Adipose tissue (tissue), 3 donors: ENCODE results near the gene ZNF324B. TPM values are rescaled to one million over a fixed set of nuclear protein-coding genes. Genes with fewer than 3 reads are reported as not detected.
"Not testable (repeated sequence)": the region's sequence is repeated elsewhere in the genome, so short reads cannot be mapped to it uniquely, and the experiment has no call there.

ENCODE experiments used
- H3K27ac ChIP-seq: one replicate; pipeline ENCODE4 v1.5.1; 2013; ENCODE audit warnings: low read depth, low read length
- WGBS, 3 donors: extraction: QIAGEN DNeasy Blood & Tissue Kit; methylation state at CpG; one replicate each; pipeline ENCODE4 v1.1.7; 2013; 5-methylcytosine and 5-hydroxymethylcytosine counted together
- polyA plus RNA-seq, 3 donors: library from polyadenylated mRNA; stranded (reverse); fragments of 200-250 nt; gene quantifications; one replicate each; pipeline ENCODE4 v1.2.3, GENCODE V29; 2013
- donor health status: healthy with polysubstance abuse.
- donor health status: Bipolar disorder and iron deficiency.
- donor health status: healthy.

The ZNF324B gene
- polyA plus RNA-seq, 3 donors, result 1.8 to 2.9 (median 2.0) TPM

DNA sequence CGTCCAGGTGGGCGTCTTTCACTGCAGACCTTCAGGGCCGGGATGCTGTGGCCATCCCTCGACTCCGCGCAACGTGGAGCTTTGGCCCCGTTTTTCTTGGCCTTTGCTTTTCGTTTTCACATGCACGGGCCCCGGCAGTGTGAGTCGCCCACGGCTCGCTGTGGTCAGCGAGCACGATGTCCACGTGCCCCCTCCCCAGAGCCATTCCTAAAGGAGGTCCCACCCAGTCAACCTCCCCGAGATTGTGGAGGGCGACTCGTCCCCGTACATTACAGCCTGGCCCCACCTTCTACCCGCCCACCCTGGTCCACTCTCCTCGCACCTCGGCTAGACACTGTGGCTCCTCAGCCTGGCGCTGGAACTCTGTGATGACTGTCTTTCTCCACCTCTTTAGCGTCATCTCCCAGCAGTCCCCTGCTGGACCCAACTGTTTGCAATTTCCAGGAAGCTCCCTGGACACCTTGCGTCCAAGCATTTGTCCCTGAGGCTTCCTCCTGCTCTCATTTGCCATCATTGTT lies 25.1 kb downstream of the ZNF324B start:
- peak overlapping the region; percentile 60 for H3K27ac ChIP-seq
- 1 to 4% (median 2%) methylated on average over 27 of the region's 27 CpGs for WGBS, 3 donors

DNA sequence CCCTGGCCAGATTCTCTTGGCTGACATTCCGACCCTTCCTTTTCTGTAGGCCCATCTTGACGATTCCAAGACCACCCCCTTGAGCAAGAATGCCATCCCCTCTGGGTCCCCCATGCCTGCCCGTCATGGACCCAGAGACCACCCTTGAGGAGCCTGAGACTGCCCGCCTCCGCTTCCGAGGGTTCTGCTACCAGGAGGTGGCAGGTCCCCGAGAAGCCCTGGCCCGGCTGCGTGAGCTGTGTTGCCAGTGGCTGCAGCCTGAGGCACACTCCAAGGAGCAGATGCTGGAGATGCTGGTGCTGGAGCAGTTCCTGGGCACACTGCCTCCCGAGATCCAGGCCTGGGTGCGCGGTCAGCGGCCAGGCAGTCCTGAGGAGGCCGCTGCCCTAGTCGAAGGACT lies 25.7 kb downstream of the ZNF324B start:
- WGBS, 3 donors, result 87 to 89% (median 88%) methylated on average over 15 of the region's 15 CpGs
- H3K27ac ChIP-seq, result peak overlapping the region; percentile 32

DNA sequence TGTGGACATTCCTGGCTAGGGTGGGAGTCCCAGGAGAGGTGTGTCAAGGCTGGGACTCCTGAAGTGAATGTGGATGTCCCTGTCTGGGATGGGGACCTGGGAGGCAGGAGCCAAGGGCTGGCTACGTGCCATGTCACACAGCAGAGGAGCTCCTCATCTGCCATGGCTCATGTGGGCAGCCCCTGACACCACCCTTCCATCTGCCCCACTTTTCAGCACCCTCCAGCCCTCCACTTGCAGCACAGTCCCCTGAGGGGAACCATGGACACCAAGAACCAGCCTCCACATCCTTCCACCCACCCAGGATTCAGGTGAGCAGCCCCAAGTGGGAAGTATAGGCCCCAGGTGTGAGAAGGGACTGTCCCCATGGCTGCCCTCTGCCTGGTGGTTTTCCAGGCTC lies 26.4 kb downstream of the ZNF324B start:
- 85 to 100% (median 90%) methylated on average over 1 of the region's 1 CpG for WGBS, 3 donors
- no peak overlapping the region for H3K27ac ChIP-seq

DNA sequence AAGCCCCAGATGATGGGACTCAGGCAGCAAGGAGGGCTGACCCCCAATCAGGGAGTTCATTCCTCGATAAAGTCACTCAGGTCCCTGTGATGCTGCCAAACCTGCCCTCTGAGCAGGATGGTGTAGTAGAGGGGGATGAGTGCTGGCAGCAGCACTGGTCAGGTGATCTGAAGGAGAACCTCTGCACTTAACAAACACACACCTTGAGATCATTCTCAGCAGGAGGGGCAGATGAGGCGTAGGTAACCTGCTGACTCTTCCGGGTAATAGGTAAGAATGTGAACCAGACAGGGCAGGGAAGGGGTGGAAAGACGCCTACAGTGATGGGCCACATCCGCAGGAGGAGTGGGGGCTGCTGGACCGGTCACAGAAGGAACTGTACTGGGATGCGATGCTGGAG lies 27.9 kb downstream of the ZNF324B start:
- no peak overlapping the region for H3K27ac ChIP-seq
- WGBS, 3 donors, result 78 to 90% (median 90%) methylated on average over 7 of the region's 7 CpGs

DNA sequence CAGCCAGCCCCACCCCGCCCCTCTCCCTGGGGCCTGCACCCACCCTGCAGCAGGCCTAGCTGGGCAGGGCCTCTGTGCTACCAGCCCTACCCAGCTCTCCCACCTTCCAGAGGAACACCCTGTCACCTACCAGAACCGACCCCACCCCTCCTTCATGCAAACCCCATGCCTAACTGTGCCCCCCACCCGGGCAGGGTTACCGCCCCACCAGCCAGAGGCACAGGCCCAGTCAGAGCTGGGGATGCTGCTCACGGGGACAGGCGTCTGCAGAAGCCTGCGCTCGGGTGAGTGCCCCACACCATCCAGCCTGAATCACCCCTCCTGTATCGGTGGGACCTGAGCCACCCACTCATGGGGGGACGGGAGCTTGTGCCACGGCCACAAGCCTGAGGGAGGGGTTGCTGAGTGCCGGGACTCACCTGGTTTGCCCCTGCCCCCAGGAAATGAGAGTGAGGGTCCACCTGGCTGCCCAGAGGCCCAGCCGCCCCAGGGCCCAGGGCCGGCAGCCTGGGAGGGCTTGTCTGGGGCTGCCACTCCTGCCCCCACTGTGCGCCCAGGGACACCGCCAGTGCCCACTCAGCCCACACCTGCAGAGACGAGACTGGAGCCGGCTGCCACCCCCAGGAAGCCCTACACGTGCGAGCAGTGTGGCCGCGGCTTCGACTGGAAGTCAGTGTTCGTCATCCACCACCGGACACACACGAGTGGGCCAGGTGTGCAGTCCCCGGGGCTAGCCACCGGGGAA lies 28.5 kb downstream of the ZNF324B start:
- H3K27ac ChIP-seq, result no peak overlapping the region
- WGBS, 3 donors, result 85 to 93% (median 91%) methylated on average over 28 of the region's 28 CpGs

DNA sequence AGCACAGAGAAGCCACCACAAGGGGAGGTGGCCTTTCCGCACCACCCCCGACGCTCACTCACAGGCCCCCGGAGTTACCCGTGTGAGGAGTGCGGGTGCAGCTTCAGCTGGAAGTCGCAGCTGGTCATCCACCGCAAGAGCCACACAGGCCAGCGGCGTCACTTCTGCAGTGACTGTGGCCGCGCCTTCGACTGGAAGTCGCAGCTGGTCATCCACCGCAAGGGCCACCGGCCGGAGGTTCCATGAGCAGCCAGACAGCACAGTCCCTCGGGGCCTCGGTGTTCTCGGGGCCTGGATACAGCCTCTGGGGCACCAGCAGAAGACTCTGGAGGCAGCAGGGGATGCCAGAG lies 29.0 kb downstream of the ZNF324B start:
- no peak overlapping the region for H3K27ac ChIP-seq
- WGBS, 3 donors, result 88 to 93% (median 91%) methylated on average over 20 of the region's 20 CpGs

DNA sequence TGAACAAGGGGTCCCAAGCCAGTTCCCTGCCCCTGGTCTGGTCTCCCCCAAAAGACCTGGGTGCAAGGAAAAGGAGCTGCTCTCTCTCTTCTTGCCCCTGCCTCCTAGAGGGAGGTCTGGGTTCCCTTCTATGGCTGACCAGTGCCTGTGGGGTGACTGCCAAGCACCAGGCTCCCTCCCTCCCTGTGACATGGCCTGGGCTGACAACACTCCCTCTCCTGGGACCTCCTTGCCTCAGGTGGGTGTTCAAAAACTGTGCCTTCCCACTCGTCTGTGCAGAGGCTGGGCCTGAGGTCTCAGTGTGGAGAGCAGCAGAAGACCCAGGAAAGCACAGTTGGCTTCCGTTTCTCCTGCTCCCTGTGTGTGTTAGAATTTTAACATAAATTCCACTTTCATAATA lies 29.4 kb downstream of the ZNF324B start:
- H3K27ac ChIP-seq, result no peak overlapping the region
- 78 to 85% (median 81%) methylated on average over 2 of the region's 2 CpGs for WGBS, 3 donors

DNA sequence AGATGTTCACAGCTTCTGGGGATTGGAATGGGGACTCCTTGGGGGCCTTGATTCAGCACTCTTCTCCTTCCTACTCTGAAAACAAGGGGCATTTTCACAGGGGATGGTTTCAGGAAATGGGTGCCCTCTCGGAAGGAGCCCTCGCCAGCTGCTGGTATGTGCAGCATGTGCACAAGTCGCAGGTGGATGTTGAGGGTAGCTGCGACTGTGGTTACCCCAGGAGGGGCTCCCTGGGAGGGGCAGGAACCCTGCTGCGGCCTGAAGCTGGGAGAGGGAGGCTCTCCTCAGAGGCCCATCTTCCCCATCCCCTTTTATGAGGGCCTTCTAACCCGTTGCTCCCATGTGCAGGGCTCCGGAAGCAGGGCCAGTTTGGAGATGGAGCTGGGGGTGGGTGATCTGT lies 30.9 kb downstream of the ZNF324B start:
- no peak overlapping the region for H3K27ac ChIP-seq
- 82 to 90% (median 85%) methylated on average over 7 of the region's 7 CpGs for WGBS, 3 donors

DNA sequence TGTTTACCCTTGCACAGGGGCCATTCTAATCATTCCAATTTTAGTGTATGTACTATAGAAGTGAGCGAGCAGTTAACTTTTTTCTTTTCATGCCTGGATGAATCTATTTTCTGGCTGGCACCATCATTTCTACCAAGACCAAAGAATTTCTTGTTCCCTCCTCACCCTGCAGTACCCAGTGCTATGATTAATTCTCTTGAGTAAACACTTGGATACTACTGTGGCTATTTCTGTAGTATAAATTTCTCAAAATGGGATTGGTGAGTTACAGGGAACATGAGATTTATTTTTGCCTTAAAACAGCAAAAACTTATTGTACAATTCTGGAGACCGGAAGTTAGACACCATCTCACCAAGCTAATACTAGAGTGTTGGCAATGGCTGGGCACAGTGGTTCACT lies 32.4 kb downstream of the ZNF324B start:
- WGBS, 3 donors, result 90 to 96% (median 92%) methylated on average over 2 of the region's 2 CpGs

DNA sequence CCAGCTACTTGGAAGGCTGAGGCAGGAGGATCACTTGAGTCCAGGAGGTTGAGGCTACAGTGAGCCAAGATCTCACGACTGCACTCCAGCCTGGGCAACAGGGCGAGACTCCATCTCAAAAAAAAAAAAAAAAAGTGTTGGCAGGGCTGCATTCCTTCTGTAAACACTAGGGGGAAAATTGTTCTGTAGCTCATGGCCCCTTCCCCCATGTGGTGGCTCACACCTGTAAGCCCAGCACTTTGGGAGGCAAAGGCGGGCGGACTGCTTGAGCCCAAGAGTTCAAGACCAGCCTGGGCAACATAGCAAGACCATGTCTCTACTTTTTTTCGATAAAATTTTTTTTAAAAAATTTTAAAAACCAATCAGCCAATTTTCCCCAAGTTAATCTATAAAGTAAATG lies 32.9 kb downstream of the ZNF324B start:
- H3K27ac ChIP-seq, result not testable (repeated sequence)
- WGBS, 3 donors, result 91 to 93% (median 92%) methylated on average over 5 of the region's 5 CpGs

More for the DNA sequence above, 32.4 kb downstream of the ZNF324B start:
- H3K27ac ChIP-seq, result no peak overlapping the region

DNA sequence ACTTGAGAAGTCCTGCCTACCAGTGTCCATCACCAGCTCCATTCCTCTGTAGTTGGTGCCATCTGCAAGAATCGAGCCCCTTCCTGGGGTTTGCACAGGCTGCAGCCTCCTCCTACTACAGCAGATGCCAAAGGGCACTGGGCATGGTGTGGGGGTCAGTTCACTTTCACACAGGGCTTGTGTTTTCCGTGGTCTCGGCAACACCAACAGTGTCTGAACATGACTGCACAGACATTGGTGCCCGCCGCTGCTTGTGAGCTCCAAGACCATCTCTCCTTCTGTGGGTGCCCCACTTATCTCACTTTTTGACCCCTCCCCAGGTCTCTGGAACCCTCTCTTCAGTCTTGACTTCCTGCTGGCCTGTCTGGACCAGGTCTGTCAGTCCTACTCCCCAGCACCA lies 40.0 kb downstream of the ZNF324B start:
- 90% methylated on average over 5 of the region's 5 CpGs for whole genome bisulfite sequencing, 3 donors
- no peak overlapping the region for H3K27ac ChIP-seq

DNA sequence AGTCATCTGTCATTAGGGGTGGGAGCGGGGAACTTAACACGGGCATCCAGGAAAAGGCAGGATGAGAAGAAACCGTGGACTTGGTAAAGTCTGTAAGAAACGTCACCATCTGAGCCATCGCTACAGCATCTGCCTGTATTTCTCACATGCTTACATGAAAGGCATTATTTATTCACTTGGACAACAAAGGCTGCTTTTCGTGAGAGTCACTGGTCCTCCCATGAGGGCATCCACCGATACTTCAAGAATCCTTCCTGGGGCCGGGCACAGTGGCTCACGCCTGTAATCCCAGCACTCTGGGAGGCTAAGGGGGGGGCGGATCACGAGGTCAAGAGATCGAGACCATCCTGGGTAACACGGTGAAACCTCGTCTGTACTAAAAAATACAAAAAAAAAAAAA lies 40.8 kb downstream of the ZNF324B start:
- WGBS, 3 donors, result 88 to 91% (median 91%) methylated on average over 14 of the region's 14 CpGs
- H3K27ac ChIP-seq, result no peak overlapping the region

DNA sequence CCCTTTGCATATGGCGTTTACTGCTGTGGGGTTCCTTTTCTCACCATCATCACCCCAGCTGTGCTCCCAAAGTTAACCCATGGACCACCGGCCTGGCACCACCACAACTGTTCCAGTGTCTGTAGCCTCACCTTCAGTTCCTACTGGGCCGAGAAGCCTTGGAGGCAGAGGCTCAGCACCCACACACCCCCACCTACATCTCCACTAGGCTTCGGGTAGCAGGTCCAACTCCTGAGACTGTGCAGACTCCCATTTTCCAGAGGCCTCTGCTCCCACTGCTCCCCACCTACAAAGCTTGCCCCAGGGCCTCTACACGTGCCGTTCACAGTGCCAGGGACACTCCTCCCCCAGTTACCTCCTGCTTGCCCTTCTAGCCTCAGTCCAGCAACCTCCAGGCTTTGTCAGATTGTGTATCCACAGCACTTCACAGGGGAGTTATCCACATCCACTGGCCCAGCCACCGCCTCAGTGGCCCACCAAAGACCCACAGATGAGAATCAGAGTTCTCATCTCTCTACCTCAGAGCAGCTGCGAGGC lies 46.3 kb downstream of the ZNF324B start:
- WGBS, 3 donors, result 85 to 88% (median 87%) methylated on average over 8 of the region's 8 CpGs
- no peak overlapping the region for H3K27ac ChIP-seq

DNA sequence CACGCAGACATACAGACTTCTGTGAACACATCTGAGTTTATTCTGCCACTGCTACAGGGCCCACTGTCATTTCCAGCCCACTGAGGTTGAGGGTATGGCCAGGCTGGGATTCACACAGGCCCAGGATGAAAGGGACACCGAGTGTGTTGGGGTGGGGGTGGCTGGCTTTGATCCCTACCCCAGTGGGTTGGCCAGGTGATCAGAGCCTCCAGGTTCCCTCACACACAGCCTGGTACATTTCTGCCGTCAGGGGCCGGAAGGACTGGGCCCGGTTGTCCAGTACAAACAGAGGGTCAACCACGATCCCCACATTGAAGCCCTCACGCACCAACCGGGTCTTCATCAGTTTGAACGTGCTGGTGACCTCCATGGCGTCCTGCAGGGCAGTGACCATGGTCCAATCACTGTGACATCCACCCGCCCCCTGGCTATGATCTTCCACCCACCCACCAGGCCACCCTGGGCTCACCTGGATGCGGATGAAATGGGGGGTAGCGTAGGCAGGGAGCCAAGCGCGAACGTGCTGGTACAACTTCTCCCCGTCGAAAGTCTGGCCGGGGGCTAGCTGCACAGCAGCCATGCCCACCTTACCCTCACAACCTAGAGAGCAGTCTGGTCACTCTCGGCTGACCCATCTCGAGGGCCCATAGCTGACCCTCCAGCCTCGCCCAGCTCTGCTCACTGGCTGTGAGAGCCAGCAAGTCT lies 47.0 kb downstream of the ZNF324B start:
- H3K27ac ChIP-seq, result no peak overlapping the region
- WGBS, 3 donors, result 53 to 66% (median 57%) methylated on average over 21 to 22 of the region's 22 CpGs

DNA sequence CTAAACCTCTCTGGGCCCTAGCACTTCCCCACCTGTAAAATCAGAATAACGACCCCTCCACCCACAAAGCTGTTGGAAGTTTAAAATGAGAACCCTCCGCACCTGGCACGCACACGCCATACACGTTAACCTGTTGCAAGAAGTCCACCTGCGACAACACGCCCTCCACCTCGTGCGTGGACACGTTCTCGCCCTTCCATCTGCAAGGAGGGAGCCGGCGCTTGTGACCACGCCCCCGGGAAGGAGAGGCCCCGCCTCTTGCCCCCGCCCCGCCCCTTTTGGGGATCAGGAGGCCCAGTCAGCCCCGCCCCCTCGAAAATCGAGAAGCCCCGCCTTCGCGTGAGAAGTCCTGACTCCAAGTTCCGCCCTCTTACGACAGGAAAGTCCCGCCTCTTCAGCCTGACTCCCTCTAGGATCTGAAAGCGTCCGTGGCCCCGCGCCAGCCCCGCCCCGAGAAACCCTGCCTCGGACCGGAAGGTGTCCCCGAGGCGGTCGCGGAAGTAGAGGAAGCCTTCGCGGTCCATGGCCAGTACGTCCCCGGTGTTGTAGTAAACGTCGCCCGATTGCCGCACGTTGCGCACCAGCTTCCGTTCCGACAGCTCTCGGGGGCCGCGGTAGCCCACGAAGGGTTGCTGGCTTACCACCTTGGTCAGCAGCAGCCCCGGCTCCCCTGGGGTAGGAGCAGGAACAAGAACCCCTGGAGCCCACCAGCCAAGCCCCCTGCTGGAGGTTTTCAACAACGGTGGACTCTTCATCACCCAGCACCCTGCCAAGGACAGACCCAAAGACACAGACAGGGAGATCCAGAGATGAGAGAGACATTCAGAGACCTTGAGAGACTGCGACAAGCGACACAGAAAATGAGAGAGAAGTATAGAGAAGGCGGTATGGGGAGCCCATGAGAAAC lies 47.9 kb downstream of the ZNF324B start:
- H3K27ac ChIP-seq, result peak overlapping the region; percentile 7
- 1 to 2% (median 2%) methylated on average over 56 to 60 of the region's 60 CpGs for WGBS, 3 donors

DNA sequence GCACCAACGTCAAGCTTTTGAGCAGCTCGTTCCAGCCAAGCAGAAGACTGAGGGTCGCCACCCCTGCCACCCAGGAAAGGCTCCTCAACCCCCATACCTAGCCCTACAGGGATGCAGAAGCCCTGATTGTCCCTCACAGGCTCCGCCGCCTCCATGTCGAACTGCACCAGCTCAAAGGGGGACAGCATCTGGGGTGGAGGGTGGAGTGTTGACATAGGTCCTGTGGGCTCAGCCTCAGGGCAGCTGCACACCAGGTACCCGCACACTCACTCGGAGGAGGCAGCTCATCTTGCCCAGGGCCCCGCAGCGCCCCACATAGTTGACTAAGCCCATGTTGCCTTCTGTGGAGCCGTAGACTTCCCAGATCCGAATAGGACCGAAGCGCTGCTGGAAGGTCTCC lies 48.8 kb downstream of the ZNF324B start:
- no peak overlapping the region for H3K27ac ChIP-seq
- 92 to 95% (median 95%) methylated on average over 14 of the region's 14 CpGs for WGBS, 3 donors
